ENCODE data around the gene LHFPL2. TPM values are rescaled to one million over a fixed set of nuclear protein-coding genes. Genes with fewer than 3 reads are reported as not detected.

Gene LHFPL2
- total RNA-seq, 4 donors from 2014 or later = 14.7 to 127 (median 28.0) TPM

GRCh38 chr5:78541086-78541654, 107.4 kb downstream of the LHFPL2 start:
- H3K27me3 ChIP-seq = no peaks in the 10 kb centered on the region
- no peak for TF ChIP-seq CTCF (IDR thresholded peaks at IDR 0.05)
- TF ChIP-seq POLR2A (IDR thresholded peaks at IDR 0.05) = no peak
- no peak for DNase-seq
- no peak overlapping the region for H3K4me3 ChIP-seq
- intact Hi-C loops (cut with DNase I; ENCODE audit: low total_unique reads) = no loop called here
- no peaks in the 10 kb centered on the region for H3K36me3 ChIP-seq
- H3K4me1 ChIP-seq = peaks cover 5 to 13% of the 10 kb centered on the region in 2 donors
- H3K27ac ChIP-seq = peak overlapping the region; percentile 9 to 22
- no peaks in the 10 kb centered on the region for H3K9me3 ChIP-seq

- intact Hi-C loops (cut with DNase I; ENCODE audit: low total_unique reads) = no loop called here
- H3K4me1 ChIP-seq = peaks cover 5 to 13% of the 10 kb centered on the region in 2 donors
- H3K36me3 ChIP-seq = no peaks in the 10 kb centered on the region
- TF ChIP-seq CTCF (IDR thresholded peaks at IDR 0.05) = no peak
- no peak for TF ChIP-seq POLR2A (IDR thresholded peaks at IDR 0.05)
- H3K27ac ChIP-seq = peak overlapping the region; percentile 9 to 22
- H3K4me3 ChIP-seq = no peak overlapping the region
- H3K27me3 ChIP-seq = no peaks in the 10 kb centered on the region
- no peaks in the 10 kb centered on the region for H3K9me3 ChIP-seq
- DNase-seq = no peak
Measured at GRCh38 chr5:78540335-78541085, 108.1 kb downstream of the LHFPL2 start.

- intact Hi-C loops (cut with DNase I; ENCODE audit: low total_unique reads) = loop anchor here (10.0 kb wide), 1 partner anchor 426 kb away; no protein-coding TSS in a partner anchor
Measured at GRCh38 chr5:78538240-78538850, 110.2 kb downstream of the LHFPL2 start.

GRCh38 chr5:78537821-78538220, 110.8 kb downstream of the LHFPL2 start:
- intact Hi-C loops (cut with DNase I; ENCODE audit: low total_unique reads) = loop anchor here (10.0 kb wide), 1 partner anchor 427 kb away; no protein-coding TSS in a partner anchor
- Histone ChIP-seq H3K9me3 (no peaks in the 10 kb centered on the region), H3K4me1 (peaks cover 8 to 12% of the 10 kb centered on the region in 2 donors), H3K27ac (no peak overlapping the region), H3K36me3 (no peaks in the 10 kb centered on the region), H3K4me3 (no peak overlapping the region), H3K27me3 (no peaks in the 10 kb centered on the region)
- peak in 1 of 2 donors; percentile 56 for DNase-seq
- no peak for TF ChIP-seq POLR2A (IDR thresholded peaks at IDR 0.05)
- TF ChIP-seq CTCF (IDR thresholded peaks at IDR 0.05) = peak; percentile 51 to 74 (median 70)

More at GRCh38 chr5:78538240-78538850, 110.2 kb downstream of the LHFPL2 start:
- Histone ChIP-seq H3K36me3 (no peaks in the 10 kb centered on the region), H3K9me3 (no peaks in the 10 kb centered on the region), H3K27ac (no peak overlapping the region), H3K27me3 (no peaks in the 10 kb centered on the region), H3K4me3 (no peak overlapping the region), H3K4me1 (peaks cover 8 to 12% of the 10 kb centered on the region in 2 donors)
- TF ChIP-seq POLR2A (IDR thresholded peaks at IDR 0.05) (no peak), CTCF (IDR thresholded peaks at IDR 0.05) (no peak)
- no peak for DNase-seq

- DNase-seq = no peak
- Histone ChIP-seq H3K27ac (no peak overlapping the region), H3K4me1 (peaks cover 8 to 12% of the 10 kb centered on the region in 2 donors), H3K36me3 (no peaks in the 10 kb centered on the region), H3K27me3 (no peaks in the 10 kb centered on the region), H3K4me3 (no peak overlapping the region), H3K9me3 (no peaks in the 10 kb centered on the region)
- TF ChIP-seq POLR2A (IDR thresholded peaks at IDR 0.05) (no peak), CTCF (IDR thresholded peaks at IDR 0.05) (no peak)
- intact Hi-C loops (cut with DNase I; ENCODE audit: low total_unique reads) = loop anchor here (10.0 kb wide), 1 partner anchor 427 kb away; no protein-coding TSS in a partner anchor
Measured at GRCh38 chr5:78537411-78537810, 111.2 kb downstream of the LHFPL2 start.

Data from uterus (tissue), 4 donors.